ENCODE measurements around the gene HSDL1.

HSDL1 gene

DNA sequence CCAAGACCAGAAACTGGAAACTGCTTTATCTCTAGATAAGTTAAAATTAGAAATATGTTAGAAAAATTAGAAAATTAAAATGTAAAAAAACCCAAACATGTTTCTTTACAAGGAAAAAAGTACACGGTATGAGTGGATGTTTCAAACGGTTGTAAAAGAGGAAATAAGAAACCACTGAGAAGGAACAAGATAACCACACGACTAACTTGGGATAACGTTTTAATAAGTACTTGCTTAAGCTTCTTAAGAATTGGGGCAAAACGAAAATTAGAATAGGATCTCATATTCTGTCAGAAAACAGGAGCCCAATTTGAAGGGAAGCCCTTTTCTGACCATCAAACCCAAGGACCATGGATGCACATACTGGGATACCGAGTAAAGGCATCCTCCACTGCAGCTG is 59.2 kb downstream of the HSDL1 start:
- Histone ChIP-seq H3K23ac (ENCODE audit: low read length) (no peak overlapping the region), H2BK5ac (ENCODE audit: low read depth, low read length, poor library complexity) (no peak overlapping the region), H3K27me3 (ENCODE audit: insufficient read depth, low read length) (no peaks in the 10 kb centered on the region), H4K12ac (ENCODE audit: low read depth, low read length) (no peak overlapping the region), H3K4ac (ENCODE audit: low read depth, low read length) (no peak overlapping the region), H3K14ac (ENCODE audit: low read length) (no peak overlapping the region), H2AK5ac (ENCODE audit: low read length) (no peak overlapping the region), H2AFZ (ENCODE audit: insufficient read depth, low read length, poor library complexity) (no peak overlapping the region), H3K4me3 (ENCODE audit: low read depth, low read length) (no peak overlapping the region), H3K36me3 (ENCODE audit: control insufficient read depth in 1 of 2, insufficient read depth in 2 of 2, low read length in 2 of 2) (peaks cover 37 to 62% of the 10 kb centered on the region in 2 experiments), H4K91ac (ENCODE audit: low read depth, low read length) (no peak overlapping the region), H3K79me2 (ENCODE audit: control insufficient read depth, insufficient read depth, low read length, poor library complexity) (no peaks in the 10 kb centered on the region), H3K18ac (ENCODE audit: low read length) (no peak overlapping the region), H3K9me3 (ENCODE audit: insufficient read depth, low read depth, low read length) (peaks cover 2% of the 10 kb centered on the region), H4K8ac (ENCODE audit: low read depth, low read length) (no peak overlapping the region), H3K4me2 (ENCODE audit: low read length) (no peak overlapping the region), H2BK120ac (ENCODE audit: insufficient read depth, low read length, poor library complexity) (no peak overlapping the region), H3K27ac (ENCODE audit: low read depth, low read length) (no peak overlapping the region), H3K79me1 (ENCODE audit: low read length) (no peaks in the 10 kb centered on the region), H3K9ac (ENCODE audit: low read length) (no peak overlapping the region), H3K4me1 (ENCODE audit: control insufficient read depth in 1 of 2, insufficient read depth in 2 of 2, low read length in 2 of 2) (no peaks in the 10 kb centered on the region), H2BK12ac (ENCODE audit: low read length) (no peak overlapping the region)
- WGBS (ENCODE audit: extremely low coverage, insufficient coverage, insufficient read length): no CpG with 5 or more reads among the region's 6 CpGs
- no peak for DNase-seq

DNA sequence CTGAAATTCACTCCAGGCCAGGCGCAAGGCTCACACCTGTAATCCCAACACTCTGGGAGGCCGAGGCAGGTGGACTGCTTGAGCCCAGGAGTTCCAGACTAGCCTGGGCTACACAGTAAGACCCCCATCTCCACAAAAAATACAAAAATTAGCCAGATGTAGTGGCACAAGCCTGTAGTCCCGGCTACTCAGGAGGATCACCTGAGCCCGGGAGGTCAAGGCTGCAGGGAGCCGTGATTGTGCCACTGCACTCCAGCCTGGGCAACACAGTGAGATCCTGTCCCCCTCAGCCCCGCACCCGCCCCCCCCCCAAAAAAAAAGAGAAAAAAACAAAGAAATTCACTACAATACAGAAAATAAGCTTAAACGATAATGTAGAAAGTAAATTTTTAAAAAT is 59.7 kb downstream of the HSDL1 start:
- no peak overlapping the region for H3K14ac ChIP-seq (ENCODE audit: low read length)
- H3K4me2 ChIP-seq (ENCODE audit: low read length): no peak overlapping the region
- H3K27ac ChIP-seq (ENCODE audit: low read depth, low read length): no peak overlapping the region
- no peak overlapping the region for H2AK5ac ChIP-seq (ENCODE audit: low read length)
- H2BK5ac ChIP-seq (ENCODE audit: low read depth, low read length, poor library complexity): no peak overlapping the region
- no peak overlapping the region for H2AFZ ChIP-seq (ENCODE audit: insufficient read depth, low read length, poor library complexity)
- no peak overlapping the region for H2BK12ac ChIP-seq (ENCODE audit: low read length)
- H2BK120ac ChIP-seq (ENCODE audit: insufficient read depth, low read length, poor library complexity): no peak overlapping the region
- no peak overlapping the region for H3K9ac ChIP-seq (ENCODE audit: low read length)
- no peak overlapping the region for H3K4ac ChIP-seq (ENCODE audit: low read depth, low read length)
- peaks cover 2% of the 10 kb centered on the region for H3K9me3 ChIP-seq (ENCODE audit: insufficient read depth, low read depth, low read length)
- no peak overlapping the region for H3K23ac ChIP-seq (ENCODE audit: low read length)
- H3K79me2 ChIP-seq (ENCODE audit: control insufficient read depth, insufficient read depth, low read length, poor library complexity): no peaks in the 10 kb centered on the region
- WGBS (ENCODE audit: extremely low coverage, insufficient coverage, insufficient read length): no CpG with 5 or more reads among the region's 8 CpGs
- H3K27me3 ChIP-seq (ENCODE audit: insufficient read depth, low read length): no peaks in the 10 kb centered on the region
- H3K4me3 ChIP-seq (ENCODE audit: low read depth, low read length): no peak overlapping the region
- H4K91ac ChIP-seq (ENCODE audit: low read depth, low read length): no peak overlapping the region
- no peak for DNase-seq
- peaks cover 40 to 65% of the 10 kb centered on the region in 2 experiments for H3K36me3 ChIP-seq (ENCODE audit: control insufficient read depth in 1 of 2, insufficient read depth in 2 of 2, low read length in 2 of 2)
- no peaks in the 10 kb centered on the region for H3K79me1 ChIP-seq (ENCODE audit: low read length)
- no peaks in the 10 kb centered on the region for H3K4me1 ChIP-seq (ENCODE audit: control insufficient read depth in 1 of 2, insufficient read depth in 2 of 2, low read length in 2 of 2)
- H3K18ac ChIP-seq (ENCODE audit: low read length): no peak overlapping the region
- H4K12ac ChIP-seq (ENCODE audit: low read depth, low read length): no peak overlapping the region
- H4K8ac ChIP-seq (ENCODE audit: low read depth, low read length): no peak overlapping the region

DNA sequence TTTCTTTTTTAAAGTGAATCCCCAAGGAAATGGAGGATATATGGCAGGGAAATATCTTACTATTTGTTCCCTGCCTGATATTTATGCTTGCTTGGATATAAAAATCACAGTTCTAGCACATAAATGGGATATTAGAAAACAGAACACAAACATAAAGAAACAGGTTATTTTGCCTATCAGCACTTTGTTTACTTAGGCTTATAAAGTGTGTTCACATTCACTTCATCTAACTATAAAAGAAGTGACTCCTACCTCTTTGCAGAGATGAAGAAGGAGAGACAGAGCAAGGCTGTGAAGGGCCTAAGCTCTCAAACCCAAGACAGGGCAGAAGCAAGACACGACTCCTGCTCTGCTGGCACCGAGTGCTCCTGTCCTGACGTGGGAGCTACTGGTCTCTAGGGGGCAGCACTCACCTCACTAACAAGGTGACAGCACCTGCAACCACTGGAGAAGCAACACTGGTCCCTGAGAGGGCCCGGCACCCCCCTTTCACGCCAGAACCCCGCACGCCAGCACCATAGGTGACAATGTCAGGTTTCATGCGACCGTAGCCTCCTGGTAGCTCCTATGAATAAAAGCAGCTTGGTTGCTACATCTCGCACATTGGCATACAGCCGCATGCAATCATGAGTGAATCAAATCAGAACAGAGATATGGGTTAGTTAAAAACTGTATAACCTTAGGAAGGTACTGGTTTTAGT is 60.3 kb downstream of the HSDL1 start:
- H2BK12ac ChIP-seq (ENCODE audit: low read length): no peak overlapping the region
- H2BK5ac ChIP-seq (ENCODE audit: low read depth, low read length, poor library complexity): no peak overlapping the region
- H2AFZ ChIP-seq (ENCODE audit: insufficient read depth, low read length, poor library complexity): no peak overlapping the region
- no peak overlapping the region for H3K27ac ChIP-seq (ENCODE audit: low read depth, low read length)
- no peak overlapping the region for H3K4me2 ChIP-seq (ENCODE audit: low read length)
- no peak overlapping the region for H2BK120ac ChIP-seq (ENCODE audit: insufficient read depth, low read length, poor library complexity)
- no peak overlapping the region for H3K18ac ChIP-seq (ENCODE audit: low read length)
- no peak overlapping the region for H3K4me3 ChIP-seq (ENCODE audit: low read depth, low read length)
- H3K27me3 ChIP-seq (ENCODE audit: insufficient read depth, low read length): no peaks in the 10 kb centered on the region
- no peak overlapping the region for H4K91ac ChIP-seq (ENCODE audit: low read depth, low read length)
- no peak overlapping the region for H3K4ac ChIP-seq (ENCODE audit: low read depth, low read length)
- H3K23ac ChIP-seq (ENCODE audit: low read length): no peak overlapping the region
- no peak overlapping the region for H3K14ac ChIP-seq (ENCODE audit: low read length)
- no peaks in the 10 kb centered on the region for H3K79me2 ChIP-seq (ENCODE audit: control insufficient read depth, insufficient read depth, low read length, poor library complexity)
- H2AK5ac ChIP-seq (ENCODE audit: low read length): no peak overlapping the region
- H3K79me1 ChIP-seq (ENCODE audit: low read length): no peaks in the 10 kb centered on the region
- H4K8ac ChIP-seq (ENCODE audit: low read depth, low read length): no peak overlapping the region
- peaks cover 2% of the 10 kb centered on the region for H3K9me3 ChIP-seq (ENCODE audit: insufficient read depth, low read depth, low read length)
- no peaks in the 10 kb centered on the region for H3K4me1 ChIP-seq (ENCODE audit: control insufficient read depth in 1 of 2, insufficient read depth in 2 of 2, low read length in 2 of 2)
- DNase-seq: peak; percentile 56 to 71
- H4K12ac ChIP-seq (ENCODE audit: low read depth, low read length): no peak overlapping the region
- H3K9ac ChIP-seq (ENCODE audit: low read length): no peak overlapping the region
- WGBS (ENCODE audit: extremely low coverage, insufficient coverage, insufficient read length): no CpG with 5 or more reads among the region's 11 CpGs
- peaks cover 41 to 65% of the 10 kb centered on the region in 2 experiments for H3K36me3 ChIP-seq (ENCODE audit: control insufficient read depth in 1 of 2, insufficient read depth in 2 of 2, low read length in 2 of 2)

DNA sequence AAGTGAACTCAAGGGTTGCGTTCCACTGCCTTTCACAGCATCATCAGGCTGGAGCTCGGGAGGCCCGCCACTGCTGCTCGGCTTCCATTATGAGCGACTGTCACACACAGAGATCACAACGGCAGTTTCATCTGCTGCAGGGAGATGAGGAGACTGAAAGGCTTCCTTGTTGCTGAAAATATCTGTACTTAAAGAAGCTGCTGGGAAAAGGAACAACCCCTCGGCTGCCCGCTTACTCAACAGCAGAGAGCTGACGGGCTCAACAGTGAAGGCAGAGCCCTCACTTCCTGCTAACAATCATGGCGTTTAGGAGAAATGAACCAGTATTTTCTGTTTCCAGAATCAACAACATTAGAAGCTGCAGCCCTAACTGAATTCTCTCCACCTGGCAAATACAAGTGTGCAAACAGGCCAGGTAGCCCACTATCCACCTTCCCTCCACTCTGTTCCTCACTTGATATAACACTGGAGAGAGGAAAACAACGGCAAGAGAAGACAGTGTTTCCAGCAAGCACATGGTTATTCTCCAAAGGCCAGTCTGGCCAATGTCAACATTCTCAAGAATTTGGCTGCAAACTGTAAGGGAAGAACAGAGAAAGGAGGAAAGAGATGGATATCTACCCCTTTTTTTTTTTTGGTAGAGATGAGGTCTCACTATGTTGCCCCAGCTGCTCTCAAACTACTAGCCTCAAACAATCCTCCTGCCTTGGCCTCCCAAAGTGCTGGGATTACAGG is 62.0 kb downstream of the HSDL1 start:
- Histone ChIP-seq H3K27ac (ENCODE audit: low read depth, low read length) (no peak overlapping the region), H3K79me2 (ENCODE audit: control insufficient read depth, insufficient read depth, low read length, poor library complexity) (no peaks in the 10 kb centered on the region), H3K27me3 (ENCODE audit: insufficient read depth, low read length) (no peaks in the 10 kb centered on the region), H3K4me2 (ENCODE audit: low read length) (no peak overlapping the region), H3K4ac (ENCODE audit: low read depth, low read length) (no peak overlapping the region), H3K4me1 (ENCODE audit: control insufficient read depth in 1 of 2, insufficient read depth in 2 of 2, low read length in 2 of 2) (no peaks in the 10 kb centered on the region), H2BK5ac (ENCODE audit: low read depth, low read length, poor library complexity) (no peak overlapping the region), H3K36me3 (ENCODE audit: control insufficient read depth in 1 of 2, insufficient read depth in 2 of 2, low read length in 2 of 2) (peaks cover 38 to 58% of the 10 kb centered on the region in 2 experiments), H2AFZ (ENCODE audit: insufficient read depth, low read length, poor library complexity) (no peak overlapping the region), H3K23ac (ENCODE audit: low read length) (no peak overlapping the region), H3K9me3 (ENCODE audit: insufficient read depth, low read depth, low read length) (peaks cover 2% of the 10 kb centered on the region), H2BK12ac (ENCODE audit: low read length) (no peak overlapping the region), H4K12ac (ENCODE audit: low read depth, low read length) (no peak overlapping the region), H3K9ac (ENCODE audit: low read length) (no peak overlapping the region), H2AK5ac (ENCODE audit: low read length) (no peak overlapping the region), H3K18ac (ENCODE audit: low read length) (no peak overlapping the region), H2BK120ac (ENCODE audit: insufficient read depth, low read length, poor library complexity) (no peak overlapping the region), H3K14ac (ENCODE audit: low read length) (no peak overlapping the region), H3K79me1 (ENCODE audit: low read length) (no peaks in the 10 kb centered on the region), H4K8ac (ENCODE audit: low read depth, low read length) (no peak overlapping the region), H4K91ac (ENCODE audit: low read depth, low read length) (no peak overlapping the region), H3K4me3 (ENCODE audit: low read depth, low read length) (no peak overlapping the region)
- no CpG with 5 or more reads among the region's 11 CpGs for WGBS (ENCODE audit: extremely low coverage, insufficient coverage, insufficient read length)
- no peak for DNase-seq

All from trophoblast cell (in vitro differentiated cells and primary cell).